ENCODE results near the gene QRICH2.
"Not testable (repeated sequence)": the region's sequence is repeated elsewhere in the genome, so short reads cannot be mapped to it uniquely, and the experiment has no call there.

The QRICH2 gene

DNA sequence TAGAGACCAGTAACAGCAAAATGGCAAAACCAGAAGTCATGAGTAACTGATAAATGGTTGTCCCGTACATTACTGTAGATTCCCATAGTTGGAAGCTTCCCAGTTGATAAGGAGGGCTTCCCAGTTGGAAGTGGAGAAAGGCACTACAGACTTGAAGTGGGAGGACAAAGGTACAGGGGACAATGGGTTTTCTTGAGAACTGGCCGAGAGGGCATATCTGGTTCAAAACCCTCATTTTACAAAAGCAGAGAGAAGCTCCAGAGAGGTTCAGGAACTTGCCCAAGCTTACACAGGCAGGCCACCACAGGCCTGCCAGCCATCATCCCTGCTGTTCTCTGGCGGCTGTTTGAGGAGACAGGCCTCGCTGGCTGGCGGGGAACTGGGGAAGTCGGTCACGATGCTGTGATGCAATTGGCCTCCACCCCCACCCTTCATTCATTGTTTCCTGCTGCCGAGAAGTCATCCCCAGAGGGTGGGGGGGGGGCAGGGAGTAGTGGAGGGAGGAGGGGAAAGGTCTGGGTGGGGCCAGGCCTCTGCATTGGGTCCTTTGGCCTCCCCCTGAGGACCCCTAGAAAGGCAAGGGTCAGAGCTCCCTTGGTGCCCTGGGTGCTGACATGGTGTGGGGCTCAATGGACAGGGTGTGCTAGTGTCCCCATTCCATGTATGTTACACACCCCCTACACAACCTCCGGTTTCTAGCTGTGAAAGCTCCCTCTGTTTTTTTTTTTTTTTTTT lies 39.9 kb downstream of the QRICH2 start:
- peak in 2 of 3 donors; percentile 43 to 56 for DNase-seq (ENCODE audit: low read depth in 3 of 3, low spot score in 1 of 3)

- not testable (repeated sequence) for DNase-seq (ENCODE audit: low read depth in 3 of 3, low spot score in 1 of 3)
Observed at GRCh38 chr17:76267581-76268001, 40.5 kb downstream of the QRICH2 start.

GRCh38 chr17:76267051-76267576 lies 41.0 kb downstream of the QRICH2 start:
- no peak for DNase-seq (ENCODE audit: low read depth in 3 of 3, low spot score in 1 of 3)

GRCh38 chr17:76266244-76266938 lies 41.7 kb downstream of the QRICH2 start:
- no peak for DNase-seq (ENCODE audit: low read depth in 3 of 3, low spot score in 1 of 3)

GRCh38 chr17:76265624-76266243 lies 42.3 kb downstream of the QRICH2 start:
- no peak for DNase-seq (ENCODE audit: low read depth in 3 of 3, low spot score in 1 of 3)

- DNase-seq (ENCODE audit: low read depth in 3 of 3, low spot score in 1 of 3): peak; percentile 95 to 98 (median 96)
Observed at GRCh38 chr17:76264755-76265623, 43.1 kb downstream of the QRICH2 start, which contains the start of gene UBALD2. Gene UBALD2, plus strand, starts transcription at chr17:76265348. Its CDS starts 158 bp downstream, at chr17:76265506.

GRCh38 chr17:76264425-76264754 lies 43.7 kb downstream of the QRICH2 start:
- no peak for DNase-seq (ENCODE audit: low read depth in 3 of 3, low spot score in 1 of 3)

- DNase-seq (ENCODE audit: low read depth in 3 of 3, low spot score in 1 of 3): no peak
Observed at GRCh38 chr17:76263896-76264295, 44.2 kb downstream of the QRICH2 start.

GRCh38 chr17:76262732-76263344 lies 45.2 kb downstream of the QRICH2 start:
- no peak for DNase-seq (ENCODE audit: low read depth in 3 of 3, low spot score in 1 of 3)

DNA sequence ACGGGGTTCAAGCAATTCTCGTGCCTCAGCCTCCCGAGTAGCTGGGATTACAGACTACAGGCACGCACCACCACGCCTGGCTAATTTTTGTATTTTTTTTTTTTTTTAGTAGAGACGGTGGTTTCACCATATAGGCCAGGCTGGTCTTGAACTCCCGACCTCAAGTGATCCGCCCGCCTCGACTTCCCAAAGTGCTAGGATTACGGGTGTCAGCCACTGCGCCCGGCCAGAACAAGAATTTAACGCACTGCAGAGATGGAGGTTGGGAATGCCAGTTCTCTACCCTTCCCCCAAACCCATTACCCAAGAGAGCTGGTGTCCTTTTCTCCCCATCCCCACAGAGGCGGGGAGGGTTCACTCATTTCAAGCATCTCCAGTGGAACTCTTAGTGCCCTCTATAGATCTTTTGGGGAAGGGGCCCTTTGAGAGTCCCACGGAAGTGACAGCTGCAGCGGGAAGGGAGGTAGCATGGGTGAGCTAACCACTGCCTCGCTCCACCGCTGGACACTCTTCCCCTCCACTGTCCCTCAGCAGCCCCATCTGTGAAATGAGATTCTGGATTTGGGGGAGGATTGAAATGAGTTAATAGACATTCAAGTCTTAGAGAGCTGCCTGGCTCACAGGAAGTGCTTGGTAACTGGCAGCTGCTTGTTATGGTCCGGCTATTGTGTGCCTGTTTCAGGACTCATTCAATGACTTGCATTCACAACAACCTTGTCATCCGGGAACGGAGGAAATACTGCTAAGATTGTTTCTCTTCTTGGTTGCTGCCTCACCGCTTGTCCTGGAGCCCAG lies 46.5 kb downstream of the QRICH2 start:
- no peak for DNase-seq (ENCODE audit: low read depth in 3 of 3, low spot score in 1 of 3)

DNA sequence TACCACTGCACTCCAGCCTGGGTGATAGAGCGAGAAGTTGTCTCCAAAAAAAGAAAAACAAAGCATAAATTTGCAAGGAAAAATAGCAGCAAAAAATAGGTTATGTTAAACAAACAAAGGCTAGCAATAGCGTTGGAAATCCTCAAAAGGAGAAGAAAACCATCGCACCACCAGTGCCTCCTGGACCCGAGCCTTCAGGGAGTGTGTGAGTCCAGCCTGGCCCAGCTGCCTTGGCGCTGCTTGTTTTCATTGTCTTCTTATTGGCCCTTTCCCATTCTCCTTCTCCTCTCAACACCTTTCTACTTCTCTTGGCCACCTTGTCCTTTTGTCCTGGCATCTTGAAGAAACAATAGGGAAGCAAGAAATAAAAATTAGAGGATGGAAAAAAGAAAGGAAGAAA lies 47.4 kb downstream of the QRICH2 start:
- no peak for DNase-seq (ENCODE audit: low read depth in 3 of 3, low spot score in 1 of 3)

- no peak for DNase-seq (ENCODE audit: low read depth in 3 of 3, low spot score in 1 of 3)
Observed at GRCh38 chr17:76260220-76260619, 47.9 kb downstream of the QRICH2 start.

- DNase-seq (ENCODE audit: low read depth in 3 of 3, low spot score in 1 of 3): not testable (repeated sequence)
Observed at GRCh38 chr17:76256430-76257050, 51.5 kb downstream of the QRICH2 start.

GRCh38 chr17:76255801-76256429 lies 52.2 kb downstream of the QRICH2 start:
- no peak for DNase-seq (ENCODE audit: low read depth in 3 of 3, low spot score in 1 of 3)

DNA sequence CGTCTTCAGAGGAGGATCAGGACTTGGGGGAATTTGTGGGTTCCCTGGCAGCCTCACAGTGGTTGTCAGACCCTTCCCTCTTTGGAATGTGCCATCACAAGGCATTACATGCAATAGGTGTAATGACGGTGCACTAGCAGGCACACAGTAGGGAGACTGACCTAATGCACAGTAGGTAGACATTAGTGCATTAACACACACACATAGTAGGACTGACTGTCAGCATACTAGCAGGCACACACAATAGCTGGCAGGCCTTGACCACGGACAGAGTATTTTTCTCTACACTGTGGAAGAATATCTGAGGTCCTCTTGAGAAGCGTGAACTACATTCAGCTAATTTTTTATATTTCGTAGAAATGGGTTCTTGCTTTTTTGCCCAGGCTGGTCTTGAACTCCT lies 53.8 kb downstream of the QRICH2 start:
- DNase-seq (ENCODE audit: low read depth in 3 of 3, low spot score in 1 of 3): no peak

DNA sequence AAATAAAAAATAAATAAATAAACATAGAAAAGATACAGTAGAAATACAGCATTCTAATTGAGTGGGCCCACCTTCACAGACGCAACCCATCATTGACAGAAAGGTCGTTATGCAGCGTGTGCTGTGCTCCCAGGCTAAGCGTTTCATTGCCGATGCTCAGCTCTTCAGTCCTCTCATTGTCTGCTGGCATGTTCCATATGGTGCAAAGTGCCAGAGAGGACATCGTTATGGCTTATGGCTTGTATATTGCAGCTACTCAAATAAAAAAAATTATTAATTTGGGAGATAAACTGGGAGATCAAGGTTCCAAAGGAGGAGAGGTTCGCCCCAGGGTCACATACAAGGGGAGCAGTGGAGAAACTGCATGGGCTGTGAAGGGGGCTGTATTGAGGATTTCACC lies 54.2 kb downstream of the QRICH2 start:
- DNase-seq (ENCODE audit: low read depth in 3 of 3, low spot score in 1 of 3): no peak

- DNase-seq (ENCODE audit: low read depth in 3 of 3, low spot score in 1 of 3): not testable (repeated sequence)
Observed at GRCh38 chr17:76252967-76253766, 54.9 kb downstream of the QRICH2 start.
